Left lung (tissue), 10 donors: ENCODE data around the gene RPTOR. TPM values are rescaled to one million over a fixed set of nuclear protein-coding genes. Genes with fewer than 3 reads are reported as not detected.

ENCODE experiments used
- ATAC-seq: fragments of 200-7000 bp; cut with Tn5 transposase; one replicate; pipeline ENCODE4 v1.9.1; 2020; ENCODE audit warnings: moderate library complexity
- DNase-seq, 4 donors: peaks; one replicate each; pipeline ENCODE4 v3.0.0-alpha.2; 2013 to 2020
- H3K27ac ChIP-seq, 2 donors: fragments of 200-600 bp; sonication (generic) in 1 of 2; one replicate each; pipeline versions ENCODE4 v1.5.0 to v1.8.0; 2020 to 2021
- H3K27me3 ChIP-seq, 2 donors: fragments of 200-600 bp; sonication (generic) in 1 of 2; one replicate each; pipeline versions ENCODE4 v1.5.0 to v1.8.0; 2020 to 2021
- H3K36me3 ChIP-seq, 2 donors: fragments of 200-600 bp; sonication (generic) in 1 of 2; one replicate each; pipeline versions ENCODE4 v1.5.0 to v1.8.0; 2020 to 2021
- H3K4me1 ChIP-seq, 2 donors: fragments of 200-600 bp; one replicate each; pipeline ENCODE4 v1.8.0; 2021
- H3K4me3 ChIP-seq, 2 donors: fragments of 200-600 bp; sonication (generic) in 1 of 2; one replicate each; pipeline versions ENCODE4 v1.5.0 to v1.8.0; 2020 to 2021; ENCODE audit warnings: mild to moderate bottlenecking in 1 of 2
- H3K9me3 ChIP-seq, 2 donors: fragments of 200-600 bp; sonication (generic) in 1 of 2; one replicate each; pipeline versions ENCODE4 v1.5.0 to v1.8.0; 2020 to 2021
- intact Hi-C, 2 donors: fragments of 100-400 bp; cut with DNase I; formaldehyde crosslinking; loops; one replicate each; pipeline versions ENCODE4 v1.11.2 to v1.14.2; 2022
- polyA plus RNA-seq, 6 donors: library from polyadenylated mRNA; unstranded; fragments of 120-200 nt; gene quantifications; one replicate each; pipeline ENCODE4 v1.2.1, GENCODE V29; 2013; ENCODE audit not compliant: insufficient read length in 6 of 6
- total RNA-seq, 2 donors: library from RNA; stranded (reverse); fragmentation: NEBNext Ultra II Directional; extraction: Animal tissue kit (Norgen Biotek cat#: 25700); gene quantifications; one replicate each; pipeline ENCODE4 v1.2.1, GENCODE V29; 2021
- TF ChIP-seq, protein P1 (sequence below), 2 donors: fragments of 200-600 bp; sonication (generic) in 1 of 2; IDR thresholded peaks; one replicate each; pipeline versions ENCODE4 v1.5.0 to v1.8.0; 2021; ENCODE audit warnings: antibody characterized with exemption in 2 of 2
- donor health status: DM: no; HTN: yes; CAD: no.
- donor health status: DM: no; HTN: no; CAD: no.

RPTOR gene
- total and polyA plus RNA-seq, 8 donors, result 14.2 to 39.2 (median 20.7) TPM

- intact Hi-C loops, result no loop called here
- peaks cover 0 to 17% of the 10 kb centered on the region in 2 donors for H3K36me3 ChIP-seq
- no peaks in the 10 kb centered on the region for H3K9me3 ChIP-seq
- ATAC-seq (no peak), DNase-seq (no peak)
- TF ChIP-seq, protein P1, sequence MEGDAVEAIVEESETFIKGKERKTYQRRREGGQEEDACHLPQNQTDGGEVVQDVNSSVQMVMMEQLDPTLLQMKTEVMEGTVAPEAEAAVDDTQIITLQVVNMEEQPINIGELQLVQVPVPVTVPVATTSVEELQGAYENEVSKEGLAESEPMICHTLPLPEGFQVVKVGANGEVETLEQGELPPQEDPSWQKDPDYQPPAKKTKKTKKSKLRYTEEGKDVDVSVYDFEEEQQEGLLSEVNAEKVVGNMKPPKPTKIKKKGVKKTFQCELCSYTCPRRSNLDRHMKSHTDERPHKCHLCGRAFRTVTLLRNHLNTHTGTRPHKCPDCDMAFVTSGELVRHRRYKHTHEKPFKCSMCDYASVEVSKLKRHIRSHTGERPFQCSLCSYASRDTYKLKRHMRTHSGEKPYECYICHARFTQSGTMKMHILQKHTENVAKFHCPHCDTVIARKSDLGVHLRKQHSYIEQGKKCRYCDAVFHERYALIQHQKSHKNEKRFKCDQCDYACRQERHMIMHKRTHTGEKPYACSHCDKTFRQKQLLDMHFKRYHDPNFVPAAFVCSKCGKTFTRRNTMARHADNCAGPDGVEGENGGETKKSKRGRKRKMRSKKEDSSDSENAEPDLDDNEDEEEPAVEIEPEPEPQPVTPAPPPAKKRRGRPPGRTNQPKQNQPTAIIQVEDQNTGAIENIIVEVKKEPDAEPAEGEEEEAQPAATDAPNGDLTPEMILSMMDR (IDR thresholded peaks at IDR 0.05), result no peak
- H3K27ac ChIP-seq, result no peak overlapping the region
- H3K4me3 ChIP-seq, result no peak overlapping the region
- H3K4me1 ChIP-seq, result peaks cover 0 to 9% of the 10 kb centered on the region in 2 donors
- H3K27me3 ChIP-seq, result no peaks in the 10 kb centered on the region
Measured at GRCh38 chr17:80712089-80712488, 167.5 kb downstream of the RPTOR start.

GRCh38 chr17:80712606-80713005 is 168.0 kb downstream of the RPTOR start:
- Histone ChIP-seq H3K4me3 (no peak overlapping the region), H3K27me3 (no peaks in the 10 kb centered on the region), H3K9me3 (no peaks in the 10 kb centered on the region), H3K27ac (no peak overlapping the region), H3K36me3 (peaks cover 0 to 17% of the 10 kb centered on the region in 2 donors), H3K4me1 (peaks cover 0 to 8% of the 10 kb centered on the region in 2 donors)
- DNase-seq (no peak), ATAC-seq (no peak)
- TF ChIP-seq, protein P1 (IDR thresholded peaks at IDR 0.05), result no peak
- intact Hi-C loops, result no loop called here

DNA sequence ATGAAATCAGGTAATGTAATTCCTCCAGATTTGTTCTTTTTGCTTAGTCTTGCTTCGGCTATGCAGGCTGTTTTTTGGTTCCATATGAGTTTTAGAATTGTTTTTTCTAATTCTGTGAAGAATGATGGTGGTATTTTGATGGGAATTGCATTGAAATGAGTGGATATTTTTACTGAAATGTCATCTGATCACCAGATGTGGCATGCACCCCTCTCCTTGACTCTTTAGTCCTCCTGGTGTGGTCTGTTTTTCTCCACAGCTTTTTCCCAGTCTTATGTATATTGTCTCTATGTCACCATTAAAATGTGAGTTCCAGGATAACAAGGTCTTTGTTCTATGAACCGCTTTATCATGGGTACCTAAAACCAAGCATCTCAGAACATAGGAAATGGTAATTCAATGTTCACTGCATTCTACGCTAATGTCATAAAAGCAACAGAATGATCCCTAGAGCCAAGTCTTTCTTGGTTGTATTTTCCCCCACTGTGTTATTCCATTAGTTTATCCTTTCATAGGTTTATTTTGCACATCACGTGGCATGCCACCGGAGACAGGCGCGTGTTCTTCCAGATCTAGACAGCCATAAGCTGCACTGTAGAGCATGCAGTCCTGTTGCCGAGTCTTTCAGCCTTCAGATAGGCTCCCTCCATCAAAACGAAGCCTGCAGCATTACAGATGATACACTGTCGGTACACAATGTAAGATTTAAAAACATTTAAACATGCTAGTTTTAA is 172.5 kb downstream of the RPTOR start:
- no peak overlapping the region for H3K27ac ChIP-seq
- TF ChIP-seq, protein P1 (IDR thresholded peaks at IDR 0.05), result no peak
- DNase-seq (no peak), ATAC-seq (no peak)
- H3K9me3 ChIP-seq, result no peaks in the 10 kb centered on the region
- H3K4me1 ChIP-seq, result no peaks in the 10 kb centered on the region
- H3K36me3 ChIP-seq, result no peaks in the 10 kb centered on the region
- no peaks in the 10 kb centered on the region for H3K27me3 ChIP-seq
- no peak overlapping the region for H3K4me3 ChIP-seq
- intact Hi-C loops, result no loop called here

- H3K4me3 ChIP-seq, result no peak overlapping the region
- no peaks in the 10 kb centered on the region for H3K27me3 ChIP-seq
- ATAC-seq (no peak), DNase-seq (no peak)
- no peaks in the 10 kb centered on the region for H3K9me3 ChIP-seq
- H3K4me1 ChIP-seq, result no peaks in the 10 kb centered on the region
- no peaks in the 10 kb centered on the region for H3K36me3 ChIP-seq
- intact Hi-C loops, result no loop called here
- TF ChIP-seq, protein P1 (IDR thresholded peaks at IDR 0.05), result no peak
- no peak overlapping the region for H3K27ac ChIP-seq
Measured at GRCh38 chr17:80717720-80718083, 173.1 kb downstream of the RPTOR start.

DNA sequence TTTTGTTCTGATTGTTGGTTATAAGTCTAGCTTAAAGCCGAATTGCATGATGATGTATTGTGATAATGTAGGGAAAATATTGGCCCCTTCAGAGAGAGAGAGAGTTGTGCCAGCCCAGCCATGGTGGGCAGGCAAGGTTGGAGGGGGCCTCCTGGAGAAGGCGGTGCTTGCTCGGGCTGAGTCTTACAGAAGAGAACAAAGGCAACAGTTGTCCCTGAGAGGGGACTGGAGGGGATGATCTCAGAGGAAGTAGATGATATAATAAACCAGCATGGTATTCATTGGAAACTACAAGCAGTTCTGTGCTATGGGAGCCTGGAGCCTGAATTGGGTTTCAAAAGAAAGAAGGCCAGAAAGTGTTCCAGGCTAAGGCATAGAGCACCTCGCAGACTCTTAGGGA is 173.8 kb downstream of the RPTOR start:
- TF ChIP-seq, protein P1 (IDR thresholded peaks at IDR 0.05), result no peak
- H3K27me3 ChIP-seq, result no peaks in the 10 kb centered on the region
- H3K27ac ChIP-seq, result no peak overlapping the region
- intact Hi-C loops, result no loop called here
- H3K4me1 ChIP-seq, result no peaks in the 10 kb centered on the region
- no peak overlapping the region for H3K4me3 ChIP-seq
- ATAC-seq, result no peak
- no peaks in the 10 kb centered on the region for H3K36me3 ChIP-seq
- no peak for DNase-seq
- H3K9me3 ChIP-seq, result no peaks in the 10 kb centered on the region
